Cardiac muscle cell (in vitro differentiated cells and primary cell): ENCODE results near the gene METTL15. TPM values are rescaled to one million over a fixed set of nuclear protein-coding genes. Genes with fewer than 3 reads are reported as not detected.
"Not testable (repeated sequence)": the region's sequence is repeated elsewhere in the genome, so short reads cannot be mapped to it uniquely, and the experiment has no call there.

Source experiments
- DNase-seq, 2 donors: peaks; one replicate each; pipeline versions ENCODE4 v3.0.0 to v3.0.0-alpha.2; 2010 to 2017; ENCODE audit warnings: low read depth in 1 of 2, low spot score in 1 of 2
- H3K27ac ChIP-seq: fragments of 200-600 bp; sonication (generic); 2 replicates; pipeline ENCODE4 v1.5.1; 2016
- H3K27me3 ChIP-seq: fragments of 200-600 bp; sonication (generic); 2 replicates; pipeline ENCODE4 v1.6.0; 2016; ENCODE audit warnings: control low read depth
- H3K36me3 ChIP-seq: fragments of 200-600 bp; sonication (generic); 2 replicates; pipeline ENCODE4 v1.5.1; 2016; ENCODE audit warnings: control low read depth
- H3K4me1 ChIP-seq: fragments of 200-600 bp; sonication (generic); 2 replicates; pipeline ENCODE4 v1.8.1; 2017; ENCODE audit warnings: low read depth, mild to moderate bottlenecking, mixed run types
- H3K4me3 ChIP-seq: fragments of 200-600 bp; sonication (generic); 2 replicates; pipeline ENCODE4 v1.5.1; 2016; ENCODE audit warnings: mild to moderate bottlenecking
- H3K9me3 ChIP-seq: fragments of 200-600 bp; sonication (generic); 2 replicates; pipeline ENCODE4 v1.5.1; 2017; ENCODE audit warnings: low read depth, mild to moderate bottlenecking, control low read depth
- CTCF ChIP-seq: IDR thresholded peaks from 2 replicates; pipeline ENCODE4 v1.5.1; 2012; ENCODE audit warnings: low read depth, mild to moderate bottlenecking, low read length
- polyA plus RNA-seq: library from polyadenylated mRNA; unstranded; fragments of >200 nt; fragmentation: Nextera tagmentation; extraction: Ambion mirVana; gene quantifications from 2 replicates; pipeline ENCODE4 v1.2.1, GENCODE V29; 2016
- total RNA-seq: library from RNA; depleted of rRNA; stranded (reverse); fragments of >200 nt; gene quantifications from 2 replicates; pipeline ENCODE4 v1.2.3, GENCODE V29; 2016

The METTL15 gene
- total and polyA plus RNA-seq, 2 experiments from 2014 or later = 13.2 to 15.3 TPM

DNA sequence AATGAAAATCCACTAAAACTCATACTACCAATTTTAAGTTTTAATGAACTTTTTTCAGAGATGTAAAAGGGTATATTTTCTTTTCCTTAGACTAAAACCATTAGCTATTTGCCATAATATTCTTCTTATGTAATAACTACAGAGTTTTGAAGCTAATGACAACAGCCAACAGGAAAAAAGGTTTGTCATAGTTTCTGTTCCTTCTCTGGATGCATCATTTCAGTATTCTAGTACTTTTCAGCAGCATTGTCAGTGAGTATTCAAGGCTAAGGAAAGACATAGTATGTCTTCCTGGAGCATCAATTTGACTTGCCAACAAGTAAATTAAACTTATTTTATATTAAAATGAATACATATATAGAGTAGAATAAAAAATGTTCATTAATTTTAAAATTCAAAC lies 166.0 kb downstream of the METTL15 start:
- Histone ChIP-seq H3K27ac (no peak overlapping the region), H3K4me1 (no peaks in the 10 kb centered on the region), H3K27me3 (no peaks in the 10 kb centered on the region), H3K4me3 (no peak overlapping the region), H3K36me3 (no peaks in the 10 kb centered on the region), H3K9me3 (no peaks in the 10 kb centered on the region)
- no peak for DNase-seq
- no peak for TF ChIP-seq CTCF

DNA sequence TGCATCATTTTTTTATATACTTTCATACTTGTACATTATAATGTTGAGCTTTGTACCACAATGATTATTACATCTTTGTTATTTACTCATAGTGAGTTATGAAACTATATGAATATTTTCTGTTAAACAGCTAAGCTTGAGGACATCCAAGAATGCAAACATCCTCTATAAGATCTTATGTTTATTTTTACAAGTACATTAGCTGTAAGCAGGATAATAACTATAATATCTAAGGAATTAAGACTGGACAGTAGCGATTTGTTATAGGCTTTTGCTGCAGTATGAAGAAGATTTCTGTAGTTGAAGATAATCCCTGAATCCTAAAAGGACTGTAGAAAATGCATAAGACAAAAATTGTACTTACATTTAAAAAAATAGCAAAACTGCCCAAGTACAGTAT lies 176.0 kb downstream of the METTL15 start:
- no peak for TF ChIP-seq CTCF
- no peak overlapping the region for H3K4me3 ChIP-seq
- H3K9me3 ChIP-seq = no peaks in the 10 kb centered on the region
- no peaks in the 10 kb centered on the region for H3K27me3 ChIP-seq
- DNase-seq = no peak
- no peaks in the 10 kb centered on the region for H3K36me3 ChIP-seq
- H3K4me1 ChIP-seq = peaks cover 7% of the 10 kb centered on the region
- no peak overlapping the region for H3K27ac ChIP-seq

- Histone ChIP-seq H3K27me3 (no peaks in the 10 kb centered on the region), H3K4me1 (no peaks in the 10 kb centered on the region), H3K27ac (no peak overlapping the region), H3K9me3 (no peaks in the 10 kb centered on the region), H3K36me3 (no peaks in the 10 kb centered on the region), H3K4me3 (no peak overlapping the region)
- no peak for TF ChIP-seq CTCF
- DNase-seq = no peak
Measured at GRCh38 chr11:28289444-28289843, 181.3 kb downstream of the METTL15 start.

DNA sequence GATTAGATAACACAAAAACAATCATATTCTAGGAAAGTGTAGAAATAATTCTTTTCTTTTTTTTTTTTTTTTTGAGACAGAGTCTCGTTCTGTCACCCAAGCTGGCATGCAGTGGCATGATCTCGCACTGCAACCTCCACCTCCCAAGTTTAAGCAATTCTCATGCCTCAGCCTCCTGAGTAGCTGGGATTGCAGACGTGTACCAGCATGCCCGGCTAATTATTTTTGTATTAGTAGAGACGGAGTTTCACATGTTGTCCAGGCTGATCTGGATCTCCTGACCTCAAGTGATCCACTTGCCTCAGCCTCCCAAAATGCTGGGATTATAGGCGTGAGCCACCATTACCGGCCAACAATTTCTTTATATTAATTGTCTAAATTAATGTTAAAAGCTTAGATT lies 182.8 kb downstream of the METTL15 start:
- DNase-seq, H3K27ac ChIP-seq, H3K36me3 ChIP-seq, H3K4me1 ChIP-seq, H3K9me3 ChIP-seq, H3K4me3 ChIP-seq, H3K27me3 ChIP-seq: not testable (repeated sequence)

GRCh38 chr11:28296426-28296825 lies 188.2 kb downstream of the METTL15 start:
- H3K27me3 ChIP-seq = no peaks in the 10 kb centered on the region
- no peak for TF ChIP-seq CTCF
- H3K4me3 ChIP-seq = no peak overlapping the region
- no peaks in the 10 kb centered on the region for H3K4me1 ChIP-seq
- DNase-seq = no peak
- H3K9me3 ChIP-seq = no peaks in the 10 kb centered on the region
- no peaks in the 10 kb centered on the region for H3K36me3 ChIP-seq
- no peak overlapping the region for H3K27ac ChIP-seq

GRCh38 chr11:28298209-28298608 lies 190.0 kb downstream of the METTL15 start:
- Histone ChIP-seq H3K27ac (no peak overlapping the region), H3K27me3 (no peaks in the 10 kb centered on the region), H3K4me3 (no peak overlapping the region), H3K4me1 (no peaks in the 10 kb centered on the region), H3K9me3 (no peaks in the 10 kb centered on the region), H3K36me3 (no peaks in the 10 kb centered on the region)
- DNase-seq = no peak
- TF ChIP-seq CTCF = no peak
